GM21786 (cell line): ENCODE results near the gene ADAMTS3.
"Not testable (repeated sequence)": the region's sequence is repeated elsewhere in the genome, so short reads cannot be mapped to it uniquely, and the experiment has no call there.

Source experiments
- ATAC-seq: cut with Tn5 transposase; IDR thresholded peaks from one replicate; pipeline ENCODE4 v1.9.1; 2021; ENCODE audit not compliant: unreplicated experiment

ADAMTS3 gene

GRCh38 chr4:72553540-72554337 is 15.3 kb downstream of the ADAMTS3 start:
- no peak for ATAC-seq

GRCh38 chr4:72552447-72552846 is 16.6 kb downstream of the ADAMTS3 start:
- ATAC-seq = no peak

GRCh38 chr4:72546456-72546855 is 22.6 kb downstream of the ADAMTS3 start:
- no peak for ATAC-seq

GRCh38 chr4:72540694-72541093 is 28.3 kb downstream of the ADAMTS3 start:
- not testable (repeated sequence) for ATAC-seq

GRCh38 chr4:72538006-72538405 is 31.0 kb downstream of the ADAMTS3 start:
- no peak for ATAC-seq

GRCh38 chr4:72536443-72536842 is 32.6 kb downstream of the ADAMTS3 start:
- no peak for ATAC-seq

GRCh38 chr4:72531768-72532290 is 37.2 kb downstream of the ADAMTS3 start:
- no peak for ATAC-seq

GRCh38 chr4:72531322-72531721 is 37.7 kb downstream of the ADAMTS3 start:
- no peak for ATAC-seq

GRCh38 chr4:72529148-72529822 is 39.7 kb downstream of the ADAMTS3 start:
- no peak for ATAC-seq

- ATAC-seq = no peak
Observed at GRCh38 chr4:72527038-72527646, 41.9 kb downstream of the ADAMTS3 start.

- ATAC-seq = no peak
Observed at GRCh38 chr4:72525938-72526337, 43.1 kb downstream of the ADAMTS3 start.

GRCh38 chr4:72522440-72522839 is 46.6 kb downstream of the ADAMTS3 start:
- ATAC-seq = no peak

- ATAC-seq = no peak
Observed at GRCh38 chr4:72513227-72513626, 55.8 kb downstream of the ADAMTS3 start.

GRCh38 chr4:72507860-72508419 is 61.1 kb downstream of the ADAMTS3 start:
- ATAC-seq = no peak

GRCh38 chr4:72507167-72507566 is 61.9 kb downstream of the ADAMTS3 start:
- no peak for ATAC-seq

GRCh38 chr4:72505314-72505744 is 63.7 kb downstream of the ADAMTS3 start:
- ATAC-seq = peak; percentile 78

- ATAC-seq = no peak
Observed at GRCh38 chr4:72500214-72500613, 68.8 kb downstream of the ADAMTS3 start.

- ATAC-seq = no peak
Observed at GRCh38 chr4:72496119-72496518, 72.9 kb downstream of the ADAMTS3 start.

GRCh38 chr4:72494156-72494555 is 74.9 kb downstream of the ADAMTS3 start:
- ATAC-seq = no peak

- no peak for ATAC-seq
Observed at GRCh38 chr4:72489267-72489666, 79.8 kb downstream of the ADAMTS3 start.

GRCh38 chr4:72486991-72487390 is 82.0 kb downstream of the ADAMTS3 start:
- ATAC-seq = no peak
